HG02885 (cell line): ENCODE data around the gene IGSF9.

ENCODE experiments used
- ATAC-seq: cut with Tn5 transposase; IDR thresholded peaks from one replicate; pipeline ENCODE4 v1.9.1; 2021; ENCODE audit warnings: mild to moderate bottlenecking; ENCODE audit not compliant: unreplicated experiment, poor library complexity

Gene IGSF9

DNA sequence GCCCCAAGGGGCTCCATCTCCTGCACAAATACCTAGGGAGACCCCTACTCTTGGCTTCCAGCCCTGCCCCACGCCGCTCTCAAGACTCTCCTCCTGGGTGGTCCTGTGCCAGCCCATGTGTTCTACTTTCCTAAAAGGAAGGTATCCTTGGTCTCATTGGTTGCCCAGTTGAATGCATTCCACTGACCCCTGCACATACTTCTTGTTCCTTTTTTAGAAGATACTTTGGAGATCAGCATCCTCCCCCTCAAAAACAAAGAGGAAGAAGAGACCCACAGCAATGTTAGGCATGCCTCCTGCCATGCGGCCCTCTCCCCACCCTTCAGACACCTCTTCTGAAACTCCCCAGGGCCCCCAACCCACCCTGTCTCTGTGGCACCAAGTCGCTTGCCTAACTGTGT lies 4.6 kb upstream of the IGSF9 start:
- ATAC-seq = no peak

DNA sequence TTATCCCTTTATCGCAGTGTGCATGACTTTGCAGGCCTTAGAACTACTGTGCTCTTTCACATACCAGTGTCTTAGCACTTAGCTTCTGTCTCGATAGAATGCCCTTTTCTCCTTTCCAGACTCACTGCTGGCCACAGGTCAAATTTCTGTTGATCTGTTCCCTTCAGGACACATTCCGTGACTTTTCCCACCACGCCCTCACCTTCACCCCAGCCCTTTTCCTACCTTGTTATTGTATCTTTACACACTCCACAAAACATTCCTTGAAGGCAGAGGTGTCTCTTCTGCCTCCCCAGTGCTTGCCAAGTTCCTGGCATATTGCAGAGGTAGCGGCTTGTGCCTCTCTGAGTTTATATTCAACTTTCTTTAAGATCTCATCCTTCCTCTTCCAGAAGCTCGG lies 3.7 kb upstream of the IGSF9 start:
- ATAC-seq = no peak

DNA sequence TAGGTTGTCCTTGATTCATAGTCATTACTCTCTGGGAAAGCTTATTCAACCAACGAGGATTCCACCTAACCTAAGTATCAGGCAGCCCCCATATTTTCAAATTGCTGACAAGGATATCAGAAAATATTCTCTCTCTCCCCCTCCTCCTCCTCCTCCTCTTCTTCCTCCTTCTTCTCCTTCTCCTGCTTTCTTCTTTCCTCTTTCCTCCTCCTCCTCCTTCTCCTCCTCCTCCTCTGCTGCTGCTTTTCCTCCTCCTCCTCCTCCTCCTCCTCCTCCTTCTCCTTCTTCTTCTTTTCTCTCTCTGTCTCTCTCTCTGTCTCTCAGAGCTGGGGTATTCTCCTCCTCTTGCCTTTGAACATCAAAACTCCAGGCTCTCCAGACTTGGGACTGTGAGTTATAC lies 2.5 kb upstream of the IGSF9 start:
- no peak for ATAC-seq

- ATAC-seq = no peak
Measured at GRCh38 chr1:159946242-159947187, 1.1 kb upstream of the IGSF9 start.

GRCh38 chr1:159944623-159945455 lies 574 bp downstream of the IGSF9 start:
- no peak for ATAC-seq

DNA sequence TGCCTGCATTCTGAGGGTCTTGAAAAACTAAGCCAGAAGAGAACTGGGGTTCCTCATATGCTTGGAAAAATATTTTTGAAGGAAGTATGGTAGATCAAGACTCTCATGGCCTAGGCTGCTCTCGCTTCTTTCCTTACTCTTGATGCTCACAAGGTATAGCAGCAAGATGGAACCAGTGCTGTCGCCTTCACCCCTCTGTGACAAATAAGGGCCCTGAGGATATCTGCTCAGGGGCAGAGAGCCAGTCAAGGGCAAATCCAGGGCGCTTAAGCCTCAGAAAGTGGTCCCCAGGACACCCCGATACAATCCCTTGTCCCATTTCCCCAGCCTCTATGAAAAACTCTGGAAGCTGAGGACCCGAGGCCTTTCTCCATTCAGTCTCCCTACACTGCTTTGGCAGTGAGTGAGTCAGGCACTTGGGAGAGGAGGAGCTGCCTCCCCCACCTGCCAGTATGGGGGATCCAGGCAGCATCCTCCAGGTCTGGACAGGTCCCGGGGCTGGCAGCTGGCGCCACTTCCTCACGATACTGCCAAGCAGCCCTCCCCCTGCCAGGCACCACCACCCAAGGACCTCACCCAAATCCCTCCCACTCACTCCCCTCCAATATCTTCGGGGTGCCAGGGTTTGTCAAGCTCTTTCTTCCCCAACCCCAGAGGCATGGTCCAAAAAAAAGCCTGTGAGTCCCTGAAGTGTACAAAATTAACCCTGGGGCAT lies 1.3 kb downstream of the IGSF9 start:
- ATAC-seq = no peak

DNA sequence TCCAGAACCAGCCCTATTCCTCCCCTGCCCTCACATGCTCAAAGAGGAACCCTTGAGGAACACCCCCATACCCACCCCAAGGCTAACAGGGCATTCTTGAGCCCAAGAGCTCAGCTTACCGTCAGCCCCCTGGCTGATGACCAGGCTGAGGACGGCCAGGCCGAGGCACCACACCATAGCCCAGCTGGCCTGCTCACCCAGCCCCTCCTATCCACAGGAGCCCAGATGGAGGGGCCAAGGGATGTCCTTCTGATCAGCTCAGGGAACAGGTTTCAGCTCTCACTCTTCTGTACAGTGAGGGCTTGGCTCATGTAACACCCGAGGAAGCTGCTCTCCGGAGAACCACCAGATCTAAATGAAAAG lies 2.2 kb downstream of the IGSF9 start:
- no peak for ATAC-seq

- no peak for ATAC-seq
Measured at GRCh38 chr1:159942632-159943277, 2.7 kb downstream of the IGSF9 start.

DNA sequence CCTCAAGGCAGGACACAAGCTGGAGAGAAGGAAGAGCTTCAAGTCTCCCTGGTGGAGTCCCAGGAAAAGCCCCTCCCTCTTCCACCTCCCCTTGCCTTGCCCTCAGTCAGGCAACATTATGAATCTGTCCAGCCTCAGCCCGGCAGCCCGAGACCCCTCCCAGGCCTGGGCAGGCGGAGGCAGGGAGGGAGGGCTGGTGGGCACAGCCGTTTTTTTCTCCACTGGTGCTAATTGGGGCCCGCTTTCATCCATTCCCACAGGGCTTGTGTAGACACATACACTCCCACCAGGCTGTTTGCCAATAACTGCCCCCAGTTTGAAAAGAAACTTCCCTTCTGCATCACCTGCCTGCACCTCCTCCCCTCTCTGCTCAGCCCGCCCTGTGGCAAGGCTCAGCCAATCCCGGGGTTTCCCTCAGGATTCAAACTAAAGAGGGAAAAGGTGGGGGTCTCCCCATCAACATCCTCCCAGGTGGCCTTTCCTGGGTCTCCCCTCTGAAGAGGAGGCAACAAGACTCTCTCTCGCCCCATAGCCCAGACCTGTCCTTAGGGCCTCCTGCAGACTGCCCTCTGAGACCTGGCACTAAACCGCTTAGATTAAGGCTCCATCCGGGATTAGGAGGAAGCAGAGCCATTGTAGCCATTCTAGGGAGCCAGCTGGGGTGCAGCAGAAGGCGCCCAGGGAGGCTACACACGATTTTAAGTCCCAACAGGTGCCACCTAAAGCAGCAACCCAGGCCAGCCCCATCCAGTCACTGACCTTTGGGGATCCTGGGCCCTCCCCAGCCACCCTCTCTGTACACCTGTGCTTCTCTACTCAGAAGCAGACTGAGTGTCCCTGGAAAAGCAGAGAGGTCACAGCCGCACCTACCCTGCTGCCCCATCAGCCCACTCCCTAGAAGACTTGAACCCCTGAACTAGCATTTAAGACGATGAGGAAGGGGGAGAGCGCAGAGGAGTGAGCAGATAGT lies 3.5 kb downstream of the IGSF9 start:
- ATAC-seq = no peak

GRCh38 chr1:159941141-159941540 lies 4.3 kb downstream of the IGSF9 start:
- ATAC-seq = no peak

DNA sequence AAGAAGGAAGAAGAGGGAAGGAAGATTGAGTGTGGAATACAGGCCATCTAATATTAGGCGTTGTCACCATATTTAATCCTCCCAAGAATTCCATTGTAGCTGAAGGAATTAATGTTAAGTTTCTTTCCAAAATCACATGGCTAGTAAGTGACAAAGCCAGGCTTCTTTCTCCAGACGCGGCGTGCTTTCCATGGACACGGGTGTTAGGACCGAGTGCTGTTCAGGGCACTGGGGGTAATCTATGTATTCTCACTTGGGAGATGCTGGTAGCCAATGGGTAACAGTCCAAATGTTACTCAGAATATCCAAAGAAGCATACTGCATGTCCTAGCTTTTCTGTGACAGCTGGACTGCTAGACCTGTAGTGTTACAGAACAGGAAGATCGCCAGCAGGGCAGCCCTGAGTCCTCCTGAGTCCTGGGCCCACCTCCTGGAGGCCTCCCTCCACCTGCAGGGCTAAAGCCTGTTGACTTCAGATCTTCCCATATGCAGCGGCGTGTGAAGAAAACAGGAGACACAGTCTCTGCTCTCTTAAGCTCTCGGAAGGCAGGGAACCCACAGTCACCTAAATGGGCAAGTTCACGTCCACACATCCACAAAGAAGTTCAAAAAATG lies 5.3 kb downstream of the IGSF9 start:
- ATAC-seq = no peak

DNA sequence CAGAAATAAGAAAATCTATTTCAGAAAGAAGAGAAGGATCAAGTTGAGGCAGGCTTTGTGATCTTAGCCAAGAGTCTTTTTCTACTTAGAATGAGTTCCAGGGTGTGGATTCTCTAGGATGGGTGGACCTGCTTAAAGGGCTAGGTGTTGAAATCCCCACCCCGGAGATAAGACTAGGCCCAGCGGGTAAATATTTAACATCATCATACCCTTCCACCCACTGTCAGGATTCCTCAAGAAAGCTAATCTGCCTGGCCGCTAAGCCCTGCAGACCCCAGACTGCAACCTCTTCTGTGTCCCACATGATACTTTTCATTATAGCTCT lies 5.8 kb downstream of the IGSF9 start:
- ATAC-seq = no peak

GRCh38 chr1:159938905-159939677 lies 6.3 kb downstream of the IGSF9 start:
- ATAC-seq = no peak

GRCh38 chr1:159938211-159938852 lies 7.1 kb downstream of the IGSF9 start:
- no peak for ATAC-seq

DNA sequence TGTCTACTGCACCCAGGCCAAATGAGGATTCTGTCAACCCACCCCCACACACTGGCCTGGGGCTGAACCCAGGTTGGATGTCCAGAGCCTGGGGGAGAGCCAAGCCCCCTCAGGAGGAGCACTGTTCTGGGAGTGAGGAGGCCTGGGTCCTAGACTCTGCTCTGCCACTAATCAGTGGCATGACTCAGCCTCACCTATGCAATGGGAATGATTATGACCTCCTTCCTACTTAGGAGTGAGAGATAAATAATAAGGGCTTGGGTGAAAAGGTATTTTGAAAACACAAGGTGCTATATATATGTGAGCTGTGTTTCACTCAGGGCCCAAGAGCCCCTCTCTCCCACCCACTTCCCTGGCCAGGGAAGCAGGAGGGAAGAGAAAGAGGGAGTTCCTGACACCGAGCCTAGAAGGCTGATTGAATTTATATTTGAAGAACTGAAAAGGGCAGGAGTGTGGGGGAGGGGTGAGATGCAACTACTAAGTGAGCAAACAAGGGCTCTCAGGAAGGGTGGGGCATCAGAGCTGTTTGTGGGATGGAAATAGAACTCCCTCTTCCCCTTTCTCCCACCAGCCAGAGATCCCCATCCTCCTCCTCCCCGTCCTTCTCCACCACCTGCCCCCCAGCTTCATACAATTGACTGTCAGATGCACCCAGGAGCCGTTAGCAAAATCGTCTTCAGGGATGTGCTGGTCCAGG lies 8.2 kb downstream of the IGSF9 start:
- ATAC-seq = no peak

DNA sequence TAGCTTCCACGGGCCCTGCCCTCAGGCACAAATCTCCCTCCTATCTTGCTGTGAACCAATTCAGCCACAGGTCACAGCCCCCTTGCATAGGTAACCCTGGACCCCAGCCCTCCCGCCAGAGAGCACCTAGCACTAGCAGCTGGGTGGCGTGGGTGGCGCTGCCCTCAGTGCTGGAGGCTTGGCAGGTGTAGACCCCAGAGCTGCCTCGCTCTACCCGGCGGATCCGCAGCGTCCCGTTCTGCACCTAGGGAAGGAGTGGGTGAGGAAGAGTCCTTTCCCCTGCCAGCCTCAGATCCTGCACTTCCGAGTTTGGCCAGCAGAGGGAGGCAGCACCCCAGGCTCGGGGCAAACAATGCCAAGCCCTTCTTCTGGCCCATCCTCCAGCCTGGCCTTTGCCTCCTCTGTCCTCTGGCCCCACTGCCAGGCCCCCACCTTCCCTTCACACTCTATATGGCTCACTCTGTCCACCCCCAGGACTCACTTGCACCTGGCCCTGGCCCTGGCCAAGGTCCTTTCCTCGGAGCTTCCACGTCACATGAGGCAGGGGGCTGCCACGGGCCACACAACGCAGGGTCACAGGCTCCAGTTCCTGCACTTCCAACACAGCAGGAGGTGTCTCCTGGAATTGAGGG lies 9.0 kb downstream of the IGSF9 start:
- peak; percentile 48 for ATAC-seq
